Endometrial microvascular endothelial cells (primary cell): Measurements from ENCODE around the gene TMEM203. TPM values are rescaled to one million over a fixed set of nuclear protein-coding genes. Genes with fewer than 3 reads are reported as not detected.

ENCODE experiments used
- in situ Hi-C: cut with HindIII; loops from 2 replicates; pipeline ENCODE4 v1.10.0; 2017; ENCODE audit warnings: low sequenced_read_pairs, low pct_unique_long_range_greater_than_20kb; ENCODE audit errors: inconsistent ontology term
- total RNA-seq: library from RNA; depleted of rRNA; stranded (reverse); fragments of >200 nt; gene quantifications from one replicate; pipeline ENCODE4 v1.2.3, GENCODE V29; 2015; ENCODE audit errors: inconsistent ontology term

Gene TMEM203
- total RNA-seq, 1 donor from 2014 or later = 28.1 TPM

GRCh38 chr9:137201205-137201868, 4.1 kb downstream of the TMEM203 start:
- in situ Hi-C loops = no loop called here

GRCh38 chr9:137200311-137201204, 4.9 kb downstream of the TMEM203 start, which contains the start of gene TPRN:
Gene TPRN (minus strand): TSS chr9:137200741. CDS start chr9:137200711, 30 bp downstream.
- in situ Hi-C loops = no loop called here

GRCh38 chr9:137199411-137200121, 5.9 kb downstream of the TMEM203 start:
- in situ Hi-C loops = no loop called here

GRCh38 chr9:137198902-137199283, 6.6 kb downstream of the TMEM203 start:
- in situ Hi-C loops = no loop called here

GRCh38 chr9:137198051-137198901, 7.2 kb downstream of the TMEM203 start:
- in situ Hi-C loops = no loop called here

GRCh38 chr9:137195525-137196220, 9.8 kb downstream of the TMEM203 start:
- in situ Hi-C loops = no loop called here

GRCh38 chr9:137194909-137195308, 10.5 kb downstream of the TMEM203 start:
- in situ Hi-C loops = no loop called here

- in situ Hi-C loops = no loop called here
Measured at GRCh38 chr9:137194388-137194787, 11.1 kb downstream of the TMEM203 start.

- in situ Hi-C loops = no loop called here
Measured at GRCh38 chr9:137193771-137194170, 11.7 kb downstream of the TMEM203 start.

- in situ Hi-C loops = no loop called here
Measured at GRCh38 chr9:137192859-137193258, 12.6 kb downstream of the TMEM203 start.

GRCh38 chr9:137192448-137192780, 13.0 kb downstream of the TMEM203 start:
- in situ Hi-C loops = no loop called here

- in situ Hi-C loops = no loop called here
Measured at GRCh38 chr9:137191691-137192447, 13.6 kb downstream of the TMEM203 start.

- in situ Hi-C loops = no loop called here
Measured at GRCh38 chr9:137191245-137191644, 14.2 kb downstream of the TMEM203 start.

- in situ Hi-C loops = no loop called here
Measured at GRCh38 chr9:137190315-137190856, 15.1 kb downstream of the TMEM203 start.

GRCh38 chr9:137189297-137190295, 15.9 kb downstream of the TMEM203 start:
- in situ Hi-C loops = no loop called here
